Natural killer cell (primary cell): ENCODE results near the gene QDPR. TPM values are rescaled to one million over a fixed set of nuclear protein-coding genes. Genes with fewer than 3 reads are reported as not detected.

Experiments
- ATAC-seq, 3 donors: fragments of 150-1000 bp in 2 of 3; fragments of 200-7000 bp in 1 of 3; cut with Tn5 transposase; 1 replicate in 1 of 3; 2 replicates in 2 of 3; pipeline ENCODE4 v1.10.0; 2021; ENCODE audit warnings: mild to moderate bottlenecking in 2 of 3, moderate library complexity in 2 of 3
- DNase-seq, 2 donors: peaks; one replicate each; pipeline versions ENCODE4 v3.0.0 to v3.0.0-alpha.2; 2013 to 2021; ENCODE audit warnings: mixed read lengths in 1 of 2
- H3K27ac ChIP-seq: one replicate; pipeline ENCODE4 v1.5.1; 2013; ENCODE audit warnings: mild to moderate bottlenecking, low read length
- H3K27me3 ChIP-seq: one replicate; pipeline ENCODE4 v1.6.1; 2013; ENCODE audit warnings: low read length; ENCODE audit not compliant: control insufficient read depth, insufficient read depth
- H3K36me3 ChIP-seq: one replicate; pipeline ENCODE4 v1.6.1; 2013; ENCODE audit warnings: low read length; ENCODE audit not compliant: control insufficient read depth, insufficient read depth
- H3K4me1 ChIP-seq: one replicate; pipeline ENCODE4 v1.6.1; 2013; ENCODE audit warnings: low read length; ENCODE audit not compliant: control insufficient read depth, insufficient read depth
- H3K4me3 ChIP-seq: one replicate; pipeline ENCODE4 v1.5.1; 2013; ENCODE audit warnings: low read length
- H3K9me3 ChIP-seq: one replicate; pipeline ENCODE4 v1.6.1; 2013; ENCODE audit warnings: low read length; ENCODE audit not compliant: control insufficient read depth, insufficient read depth
- H3K27ac Mint-ChIP-seq, 2 donors: one replicate each; pipeline ENCODE4 v1.8.0; 2022; ENCODE audit warnings: mild to moderate bottlenecking in 2 of 2, mixed read lengths in 2 of 2, moderate library complexity in 1 of 2
- H3K27me3 Mint-ChIP-seq, 2 donors: one replicate each; pipeline ENCODE4 v1.8.0; 2022; ENCODE audit warnings: low read depth in 2 of 2, mixed read lengths in 2 of 2
- H3K36me3 Mint-ChIP-seq: one replicate; pipeline ENCODE4 v1.8.0; 2022; ENCODE audit warnings: mixed read lengths
- H3K4me1 Mint-ChIP-seq, 2 donors: one replicate each; pipeline ENCODE4 v1.8.0; 2022; ENCODE audit warnings: mixed read lengths in 2 of 2
- H3K4me3 Mint-ChIP-seq: one replicate; pipeline ENCODE4 v1.8.0; 2022; ENCODE audit warnings: mild to moderate bottlenecking, moderate library complexity, mixed read lengths
- H3K9me3 Mint-ChIP-seq, 2 donors: one replicate each; pipeline ENCODE4 v1.8.0; 2022; ENCODE audit warnings: mixed read lengths in 2 of 2
- WGBS: methylation state at CpG from one replicate; pipeline ENCODE4 v1.1.7; 2013; ENCODE audit warnings: missing lambda C conversion rate; ENCODE audit not compliant: insufficient coverage; 5-methylcytosine and 5-hydroxymethylcytosine counted together
- intact Hi-C: fragments of 100-400 bp; cut with micrococcal nuclease; formaldehyde crosslinking; loops from one replicate; pipeline ENCODE4 v1.14.2; 2022
- total RNA-seq, 4 donors: library from RNA; stranded (reverse); fragments of 120-200 nt in 1 of 4; gene quantifications; one replicate each; pipeline versions ENCODE4 v1.2.3 to v1.2.4, GENCODE V29; 2013 to 2022
- TF ChIP-seq, protein P1 (sequence below): fragments of 200-600 bp; IDR thresholded peaks from one replicate; pipeline ENCODE4 v1.8.0; 2022; ENCODE audit warnings: antibody characterized with exemption

Gene QDPR
- total RNA-seq, result 10 to 100 TPM in 2 of 3 donors, 1 to 10 TPM in 1; 8.8 to 13.2 (median 12.4) TPM
- 9.7 TPM for total RNA-seq (2013)

DNA sequence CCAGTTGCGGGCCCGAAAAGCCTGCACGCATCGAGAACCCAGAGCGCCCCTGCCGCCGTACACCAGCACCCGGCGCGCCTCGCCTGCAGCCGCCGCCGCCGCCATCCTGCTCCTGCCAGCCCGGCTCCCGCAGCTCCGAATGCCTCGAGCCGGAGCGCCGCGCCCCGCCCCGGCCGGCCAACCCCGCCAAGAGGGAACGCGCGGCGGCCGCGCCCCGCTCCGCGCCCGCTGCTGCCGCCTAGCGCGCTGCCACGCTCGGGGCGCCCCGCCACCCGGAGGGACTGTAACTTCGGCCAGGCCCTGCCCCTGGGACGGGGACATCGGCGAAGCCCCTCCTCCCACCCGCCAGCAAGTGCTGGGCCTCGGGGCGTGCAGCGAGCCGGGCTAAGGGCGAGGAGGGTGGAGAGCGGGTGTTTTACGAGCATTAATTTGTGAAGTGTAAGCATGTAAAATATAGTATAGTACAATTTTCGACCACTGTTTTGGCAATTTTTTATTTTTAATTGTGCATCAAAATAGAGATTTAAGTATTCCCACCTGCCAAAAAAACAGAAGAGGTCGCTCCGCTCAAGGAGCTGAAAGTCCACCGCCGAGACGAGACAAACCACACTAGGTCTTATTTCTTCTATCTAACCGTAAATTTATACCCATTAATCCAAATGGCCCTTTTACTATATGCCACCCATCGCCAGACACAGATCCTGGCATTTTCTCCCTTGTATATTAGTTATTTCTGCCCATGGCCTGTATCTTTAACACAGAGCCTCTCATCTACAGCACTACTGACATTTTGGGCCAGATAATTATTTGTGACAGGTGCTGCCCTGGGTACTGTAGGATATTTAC lies at the start of gene QDPR:
Gene QDPR (minus strand): TSS at position 141 of the 846 bp plus-strand sequence. CDS start 36 bp downstream, at position 105.
- intact Hi-C loops, result no loop called here

DNA sequence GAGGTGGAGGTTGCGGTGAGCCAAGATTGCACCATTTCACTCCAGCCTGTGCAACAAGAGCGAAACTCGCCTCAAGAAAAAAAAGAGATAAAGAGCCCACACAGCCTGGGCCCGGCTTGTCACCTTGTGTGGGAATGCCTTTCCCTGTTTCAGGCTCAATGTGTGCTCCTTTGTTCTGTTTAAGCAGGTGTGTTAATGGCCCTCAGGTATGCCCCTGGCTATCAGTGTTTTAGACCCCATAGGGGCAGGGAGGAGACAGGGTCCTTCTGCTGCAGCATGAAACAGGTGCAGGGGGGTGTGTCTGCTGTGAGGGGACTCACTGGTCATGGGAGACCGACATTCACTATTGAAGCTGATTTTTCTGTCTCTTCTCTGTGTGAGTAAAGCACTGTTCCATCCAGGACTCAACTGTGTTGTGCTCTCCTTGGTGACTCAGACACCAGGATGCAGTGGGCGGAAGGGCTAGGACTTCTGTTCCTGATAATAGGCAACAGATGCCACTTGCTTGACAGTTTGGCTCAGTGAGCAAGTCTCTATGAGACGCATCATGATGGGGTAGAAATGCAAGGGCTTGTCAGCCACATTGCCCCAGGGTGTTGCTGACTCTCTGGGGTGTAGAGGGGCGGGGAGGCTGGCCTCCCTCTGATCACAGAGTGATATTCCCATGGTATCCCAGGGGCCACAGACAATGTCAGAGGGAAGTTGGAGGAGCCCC lies 49.5 kb upstream of the QDPR start:
- WGBS, result 91% methylated on average over 8 of the region's 8 CpGs
- H3K36me3 ChIP-seq, result no peaks in the 10 kb centered on the region
- Mint-ChIP-seq H3K9me3 (no peaks in the 10 kb centered on the region), H3K36me3 (no peaks in the 10 kb centered on the region), H3K27ac (no peak overlapping the region), H3K27me3 (peaks cover 0 to 4% of the 10 kb centered on the region in 2 donors), H3K4me1 (no peaks in the 10 kb centered on the region), H3K4me3 (no peak overlapping the region)
- intact Hi-C loops, result no loop called here
- no peak overlapping the region for H3K27ac ChIP-seq
- no peak for DNase-seq
- no peak overlapping the region for H3K4me3 ChIP-seq
- no peaks in the 10 kb centered on the region for H3K9me3 ChIP-seq
- TF ChIP-seq, protein P1, sequence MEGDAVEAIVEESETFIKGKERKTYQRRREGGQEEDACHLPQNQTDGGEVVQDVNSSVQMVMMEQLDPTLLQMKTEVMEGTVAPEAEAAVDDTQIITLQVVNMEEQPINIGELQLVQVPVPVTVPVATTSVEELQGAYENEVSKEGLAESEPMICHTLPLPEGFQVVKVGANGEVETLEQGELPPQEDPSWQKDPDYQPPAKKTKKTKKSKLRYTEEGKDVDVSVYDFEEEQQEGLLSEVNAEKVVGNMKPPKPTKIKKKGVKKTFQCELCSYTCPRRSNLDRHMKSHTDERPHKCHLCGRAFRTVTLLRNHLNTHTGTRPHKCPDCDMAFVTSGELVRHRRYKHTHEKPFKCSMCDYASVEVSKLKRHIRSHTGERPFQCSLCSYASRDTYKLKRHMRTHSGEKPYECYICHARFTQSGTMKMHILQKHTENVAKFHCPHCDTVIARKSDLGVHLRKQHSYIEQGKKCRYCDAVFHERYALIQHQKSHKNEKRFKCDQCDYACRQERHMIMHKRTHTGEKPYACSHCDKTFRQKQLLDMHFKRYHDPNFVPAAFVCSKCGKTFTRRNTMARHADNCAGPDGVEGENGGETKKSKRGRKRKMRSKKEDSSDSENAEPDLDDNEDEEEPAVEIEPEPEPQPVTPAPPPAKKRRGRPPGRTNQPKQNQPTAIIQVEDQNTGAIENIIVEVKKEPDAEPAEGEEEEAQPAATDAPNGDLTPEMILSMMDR, result no peak
- H3K27me3 ChIP-seq, result no peaks in the 10 kb centered on the region
- ATAC-seq, result no peak
- no peaks in the 10 kb centered on the region for H3K4me1 ChIP-seq

More for the DNA sequence above, at the start of gene QDPR:
- DNase-seq (peak; percentile 52 to 82), ATAC-seq (peak; percentile 94 to 97 (median 97))
- Mint-ChIP-seq H3K36me3 (no peaks in the 10 kb centered on the region), H3K4me3 (peak within 1 kb of the TSS; percentile 97), H3K27me3 (peaks cover 6 to 21% of the 10 kb centered on the region in 2 donors), H3K9me3 (no peaks in the 10 kb centered on the region), H3K27ac (peak within 1 kb of the TSS; percentile 38 to 75), H3K4me1 (peaks cover 30 to 31% of the 10 kb centered on the region in 2 donors)
- TF ChIP-seq, protein P1, result peak; percentile 35
- H3K27ac ChIP-seq, result no peak within 1 kb of the TSS
- H3K4me3 ChIP-seq, result peak within 1 kb of the TSS; percentile 62
- no peaks in the 10 kb centered on the region for H3K9me3 ChIP-seq
- peaks cover 12% of the 10 kb centered on the region for H3K4me1 ChIP-seq
- WGBS, result 1% methylated on average over 64 of the region's 65 CpGs
- H3K36me3 ChIP-seq, result no peaks in the 10 kb centered on the region
- H3K27me3 ChIP-seq, result no peaks in the 10 kb centered on the region

DNA sequence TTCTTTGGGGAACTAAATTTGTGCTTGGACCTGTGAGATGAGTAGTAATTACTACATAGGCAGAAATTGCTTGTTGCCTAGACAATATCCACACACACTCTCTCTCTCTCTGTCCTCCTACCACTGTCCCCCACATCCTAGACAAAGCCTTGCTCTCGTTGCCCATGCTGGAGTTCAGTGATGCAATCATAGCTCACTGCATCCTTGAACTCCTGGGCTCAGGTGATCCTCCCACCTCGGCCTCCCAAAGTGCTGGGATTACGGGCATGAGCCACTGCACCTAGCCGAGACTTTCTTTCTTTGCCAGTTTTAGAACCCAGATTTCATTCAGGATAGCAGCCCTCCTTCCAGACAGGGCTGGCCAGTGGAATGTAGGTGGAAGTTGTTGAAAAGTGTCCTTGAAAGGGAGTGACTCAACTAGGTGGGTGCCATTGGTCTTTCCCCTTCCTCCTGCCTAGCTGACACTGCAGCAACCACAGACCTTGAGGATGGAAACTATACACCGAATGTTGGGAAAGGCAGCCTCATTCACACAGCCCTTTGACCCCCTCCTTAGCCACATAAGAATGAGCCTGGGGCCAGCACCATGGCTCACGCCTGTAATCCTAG lies 48.3 kb upstream of the QDPR start:
- Histone ChIP-seq H3K9me3 (no peaks in the 10 kb centered on the region), H3K27me3 (no peaks in the 10 kb centered on the region), H3K27ac (no peak overlapping the region), H3K36me3 (no peaks in the 10 kb centered on the region), H3K4me3 (no peak overlapping the region), H3K4me1 (no peaks in the 10 kb centered on the region)
- DNase-seq, result no peak
- TF ChIP-seq, protein P1, result no peak
- H3K9me3 Mint-ChIP-seq, result no peaks in the 10 kb centered on the region
- peaks cover 9 to 11% of the 10 kb centered on the region in 2 donors for H3K27me3 Mint-ChIP-seq
- ATAC-seq, result no peak
- no peaks in the 10 kb centered on the region for H3K4me1 Mint-ChIP-seq
- H3K36me3 Mint-ChIP-seq, result no peaks in the 10 kb centered on the region
- 89% methylated on average over 6 of the region's 6 CpGs for WGBS
- H3K4me3 Mint-ChIP-seq, result no peak overlapping the region
- intact Hi-C loops, result no loop called here
- H3K27ac Mint-ChIP-seq, result no peak overlapping the region
